HUES64 (cell line): Measurements from ENCODE around the gene TGM3.

Experiments
- H3K27ac ChIP-seq: 2 replicates; pipeline ENCODE4 v1.7.0; 2013; ENCODE audit warnings: low read depth, low read length, inconsistent platforms
- H3K27me3 ChIP-seq: 2 replicates; pipeline ENCODE4 v1.6.1; 2013; ENCODE audit warnings: mild to moderate bottlenecking, low read length; ENCODE audit not compliant: insufficient read depth
- H3K36me3 ChIP-seq: 2 replicates; pipeline ENCODE4 v1.6.1; 2013; ENCODE audit warnings: mild to moderate bottlenecking, low read length; ENCODE audit not compliant: insufficient read depth
- H3K4me1 ChIP-seq: 2 replicates; pipeline ENCODE4 v1.6.1; 2013; ENCODE audit warnings: mild to moderate bottlenecking, low read length, moderate library complexity; ENCODE audit not compliant: insufficient read depth
- H3K4me3 ChIP-seq: 2 replicates; pipeline ENCODE4 v1.5.1; 2013; ENCODE audit warnings: mild to moderate bottlenecking, low read length, moderate library complexity
- H3K9ac ChIP-seq: 2 replicates; pipeline ENCODE4 v1.6.1; 2013; ENCODE audit warnings: mild to moderate bottlenecking, low read depth, low read length
- H3K9me3 ChIP-seq: 2 replicates; pipeline ENCODE4 v1.6.1; 2013; ENCODE audit warnings: low read depth, low read length; ENCODE audit not compliant: insufficient read depth
- WGBS: fragments of 150-250, 120-280 bp; methylation state at CpG from one replicate; pipeline ENCODE4 v1.1.7; 2013; ENCODE audit warnings: missing lambda C conversion rate; 5-methylcytosine and 5-hydroxymethylcytosine counted together

Gene TGM3

GRCh38 chr20:2285613-2286012, 10.2 kb upstream of the TGM3 start:
- no peak overlapping the region for H3K9ac ChIP-seq
- H3K36me3 ChIP-seq: no peaks in the 10 kb centered on the region
- H3K27ac ChIP-seq: no peak overlapping the region
- H3K9me3 ChIP-seq: no peaks in the 10 kb centered on the region
- peaks cover 9% of the 10 kb centered on the region; the same call in 1 of the 2 replicates for H3K4me1 ChIP-seq
- no peaks in the 10 kb centered on the region for H3K27me3 ChIP-seq
- 96% methylated on average over 4 of the region's 4 CpGs for WGBS
- no peak overlapping the region for H3K4me3 ChIP-seq

GRCh38 chr20:2287504-2287903, 8.3 kb upstream of the TGM3 start:
- no peak overlapping the region for H3K27ac ChIP-seq
- H3K36me3 ChIP-seq: no peaks in the 10 kb centered on the region
- no peaks in the 10 kb centered on the region for H3K9me3 ChIP-seq
- no peak overlapping the region for H3K4me3 ChIP-seq
- 88% methylated on average over 2 of the region's 3 CpGs for WGBS
- no peak overlapping the region for H3K9ac ChIP-seq
- H3K27me3 ChIP-seq: no peaks in the 10 kb centered on the region
- peaks cover 9% of the 10 kb centered on the region; the same call in 1 of the 2 replicates for H3K4me1 ChIP-seq

GRCh38 chr20:2289475-2289874, 6.3 kb upstream of the TGM3 start:
- 75% methylated on average over 11 of the region's 11 CpGs for WGBS
- Histone ChIP-seq H3K4me3 (no peak overlapping the region), H3K4me1 (peaks cover 2% of the 10 kb centered on the region; the same call in 1 of the 2 replicates), H3K9ac (no peak overlapping the region), H3K36me3 (no peaks in the 10 kb centered on the region), H3K9me3 (no peaks in the 10 kb centered on the region), H3K27me3 (no peaks in the 10 kb centered on the region), H3K27ac (no peak overlapping the region)

GRCh38 chr20:2290486-2290885, 5.3 kb upstream of the TGM3 start:
- H3K4me1 ChIP-seq: 0 out of 2 replicates have a peak, but pooled peaks cover under 1% of the 10 kb centered on the region
- 90% methylated on average over 5 of the region's 5 CpGs for WGBS

GRCh38 chr20:2292416-2293110, 3.2 kb upstream of the TGM3 start:
- WGBS: 95% methylated on average over 7 of the region's 8 CpGs
- H3K27ac ChIP-seq: no peak overlapping the region

More at GRCh38 chr20:2290486-2290885, 5.3 kb upstream of the TGM3 start:
- Histone ChIP-seq H3K4me3 (no peak overlapping the region), H3K27me3 (no peaks in the 10 kb centered on the region), H3K36me3 (no peaks in the 10 kb centered on the region), H3K27ac (no peak overlapping the region), H3K9ac (no peak overlapping the region), H3K9me3 (no peaks in the 10 kb centered on the region)

GRCh38 chr20:2293486-2293885, 2.3 kb upstream of the TGM3 start:
- H3K4me3 ChIP-seq: no peak overlapping the region
- H3K36me3 ChIP-seq: no peaks in the 10 kb centered on the region
- H3K27ac ChIP-seq: no peak overlapping the region
- peaks cover 21% of the 10 kb centered on the region for H3K4me1 ChIP-seq
- no peaks in the 10 kb centered on the region for H3K27me3 ChIP-seq
- no peaks in the 10 kb centered on the region for H3K9me3 ChIP-seq
- no peak overlapping the region for H3K9ac ChIP-seq
- WGBS: 94% methylated on average over 11 of the region's 11 CpGs

More at GRCh38 chr20:2292416-2293110, 3.2 kb upstream of the TGM3 start:
- no peak overlapping the region for H3K9ac ChIP-seq
- peaks cover 18% of the 10 kb centered on the region for H3K4me1 ChIP-seq
- no peak overlapping the region for H3K4me3 ChIP-seq
- H3K36me3 ChIP-seq: no peaks in the 10 kb centered on the region
- H3K27me3 ChIP-seq: no peaks in the 10 kb centered on the region
- no peaks in the 10 kb centered on the region for H3K9me3 ChIP-seq

- Histone ChIP-seq H3K9me3 (no peaks in the 10 kb centered on the region), H3K36me3 (no peaks in the 10 kb centered on the region), H3K27me3 (no peaks in the 10 kb centered on the region), H3K9ac (no peak overlapping the region), H3K4me3 (no peak overlapping the region), H3K27ac (no peak overlapping the region), H3K4me1 (peaks cover 21% of the 10 kb centered on the region)
- WGBS: 89% methylated on average over 4 of the region's 4 CpGs
These were observed 1.8 kb upstream of the TGM3 start for GRCh38 chr20:2293971-2294370.

- H3K4me3 ChIP-seq: no peak overlapping the region
- H3K9ac ChIP-seq: no peak overlapping the region
- H3K9me3 ChIP-seq: no peaks in the 10 kb centered on the region
- H3K36me3 ChIP-seq: no peaks in the 10 kb centered on the region
- no peak overlapping the region for H3K27ac ChIP-seq
- H3K4me1 ChIP-seq: peaks cover 21% of the 10 kb centered on the region
- no peaks in the 10 kb centered on the region for H3K27me3 ChIP-seq
- WGBS: 79% methylated on average over 6 of the region's 7 CpGs
These were observed 515 bp upstream of the TGM3 start for GRCh38 chr20:2295286-2295685.

GRCh38 chr20:2296524-2297356, 939 bp downstream of the TGM3 start:
- WGBS: 67% methylated on average over 5 of the region's 5 CpGs
- no peaks in the 10 kb centered on the region for H3K9me3 ChIP-seq
- no peak overlapping the region; the same call in 1 of the 2 replicates for H3K27ac ChIP-seq
- H3K27me3 ChIP-seq: no peaks in the 10 kb centered on the region
- H3K9ac ChIP-seq: no peak overlapping the region
- H3K36me3 ChIP-seq: no peaks in the 10 kb centered on the region
- H3K4me3 ChIP-seq: no peak overlapping the region
- H3K4me1 ChIP-seq: peaks cover 21% of the 10 kb centered on the region

- 47% methylated on average over 7 of the region's 7 CpGs for WGBS
- Histone ChIP-seq H3K9ac (no peak overlapping the region), H3K4me3 (no peak overlapping the region), H3K4me1 (peaks cover 21% of the 10 kb centered on the region), H3K36me3 (no peaks in the 10 kb centered on the region), H3K27me3 (no peaks in the 10 kb centered on the region), H3K9me3 (no peaks in the 10 kb centered on the region), H3K27ac (no peak overlapping the region)
These were observed 1.5 kb downstream of the TGM3 start for GRCh38 chr20:2297357-2297728.

- Histone ChIP-seq H3K9me3 (no peaks in the 10 kb centered on the region), H3K27ac (no peak overlapping the region), H3K36me3 (no peaks in the 10 kb centered on the region), H3K27me3 (no peaks in the 10 kb centered on the region), H3K9ac (no peak overlapping the region), H3K4me3 (no peak overlapping the region), H3K4me1 (peaks cover 21% of the 10 kb centered on the region)
- 97% methylated on average over 2 of the region's 2 CpGs for WGBS
These were observed 2.3 kb downstream of the TGM3 start for GRCh38 chr20:2298116-2298515.
